IMR-90 (cell line): Measurements from ENCODE around the gene TNPO2. TPM values are rescaled to one million over a fixed set of nuclear protein-coding genes. Genes with fewer than 3 reads are reported as not detected.

Experiments
- ATAC-seq: fragments of 200-7000 bp; cut with Tn5 transposase; 2 replicates; pipeline ENCODE4 v1.9.1; 2020; ENCODE audit warnings: low read depth, mild to moderate bottlenecking, moderate library complexity
- BruUV-seq: library from RNA; stranded (reverse); fragments of 400-500 nt; replicated peaks from 2 replicates; lab custom pipeline; 2021; lab: Mats Ljungman, UMichigan
- CTCF ChIA-PET: fragments of 300-600 bp; formaldehyde crosslinking; extraction: SDS; loops from one replicate; lab custom pipeline; 2021; ENCODE audit warnings: antibody characterized with exemption; lab: Yijun Ruan, JAX
- POLR2A ChIA-PET: fragments of 300-600 bp; sonication (Branson Sonifier 250); formaldehyde crosslinking; loops from one replicate; lab custom pipeline; 2022; ENCODE audit warnings: antibody characterized with exemption; ENCODE audit not compliant: unreplicated experiment; lab: Charles Lee
- DNase-seq: peaks from one replicate; pipeline ENCODE4 v3.0.0; 2013
- H2AFZ ChIP-seq: replicated peaks from 2 replicates; pipeline ENCODE3; 2013; ENCODE audit warnings: low read length, mild to moderate bottlenecking; ENCODE audit not compliant: poor library complexity
- H2AK5ac ChIP-seq: 2 replicates; pipeline ENCODE4 v1.6.1; 2013; ENCODE audit warnings: low read depth, low read length, inconsistent platforms
- H2AK9ac ChIP-seq: replicated peaks from 2 replicates; pipeline ENCODE3; 2013; ENCODE audit warnings: mild to moderate bottlenecking, low read depth, low read length, moderate library complexity; ENCODE audit not compliant: poor library complexity
- H2BK120ac ChIP-seq: 2 replicates; pipeline ENCODE4 v1.6.1; 2013; ENCODE audit warnings: low read depth, low read length, inconsistent platforms
- H2BK15ac ChIP-seq: 3 replicates; pipeline ENCODE4 v1.6.1; 2013; ENCODE audit warnings: low read depth, low read length, inconsistent platforms
- H2BK20ac ChIP-seq: 2 replicates; pipeline ENCODE4 v1.6.1; 2013; ENCODE audit warnings: low read depth, mild to moderate bottlenecking, inconsistent platforms, low read length, moderate library complexity
- H2BK5ac ChIP-seq: 2 replicates; pipeline ENCODE4 v1.6.1; 2013; ENCODE audit warnings: mild to moderate bottlenecking, low read depth, low read length, inconsistent platforms; ENCODE audit not compliant: poor library complexity, severe bottlenecking
- H3K14ac ChIP-seq: replicated peaks from 2 replicates; pipeline ENCODE4 v1.6.1; 2013; ENCODE audit warnings: low read depth, low read length, inconsistent platforms
- H3K18ac ChIP-seq: 2 replicates; pipeline ENCODE4 v1.6.1; 2013; ENCODE audit warnings: low read depth, low read length, control low read depth
- H3K23ac ChIP-seq: 2 replicates; pipeline ENCODE4 v1.6.1; 2013; ENCODE audit warnings: low read depth, low read length, inconsistent platforms
- H3K27ac ChIP-seq: 2 replicates; pipeline ENCODE4 v1.5.1; 2013; ENCODE audit warnings: mild to moderate bottlenecking, control low read depth, low read length; ENCODE audit not compliant: insufficient read depth
- H3K27me3 ChIP-seq: 2 replicates; pipeline ENCODE4 v1.6.1; 2013; ENCODE audit warnings: low read length; ENCODE audit not compliant: control insufficient read depth, insufficient read depth
- H3K36me3 ChIP-seq: 2 replicates; pipeline ENCODE4 v1.6.1; 2013; ENCODE audit warnings: low read length, mixed read lengths; ENCODE audit not compliant: control insufficient read depth, insufficient read depth
- H3K4ac ChIP-seq: 2 replicates; pipeline ENCODE4 v1.6.1; 2013; ENCODE audit warnings: low read depth, low read length, inconsistent platforms
- H3K4me1 ChIP-seq: 2 replicates; pipeline ENCODE4 v1.6.1; 2013; ENCODE audit warnings: low read length, mixed read lengths; ENCODE audit not compliant: control insufficient read depth, insufficient read depth
- H3K4me2 ChIP-seq: 2 replicates; pipeline ENCODE4 v1.6.1; 2013; ENCODE audit warnings: low read depth, mild to moderate bottlenecking, control low read depth, low read length, moderate library complexity
- H3K4me3 ChIP-seq: 2 replicates; pipeline ENCODE4 v1.5.1; 2013; ENCODE audit warnings: low read depth, mild to moderate bottlenecking, control low read depth, low read length, moderate library complexity; ENCODE audit not compliant: insufficient read depth
- H3K56ac ChIP-seq: 2 replicates; pipeline ENCODE4 v1.6.1; 2013; ENCODE audit warnings: low read length, inconsistent platforms; ENCODE audit not compliant: insufficient read depth; ENCODE audit errors: extremely low read depth
- H3K79me1 ChIP-seq, 2 experiments: 2 replicates each; pipeline ENCODE4 v1.6.1; 2013; ENCODE audit warnings: low read length in 2 of 2, inconsistent platforms in 1 of 2, low read depth in 1 of 2
- H3K9ac ChIP-seq: 2 replicates; pipeline ENCODE4 v1.6.1; 2013; ENCODE audit warnings: low read depth, low read length, control low read depth
- H3K9me1 ChIP-seq: 2 replicates; pipeline ENCODE4 v1.6.1; 2013; ENCODE audit warnings: low read length, inconsistent platforms; ENCODE audit not compliant: insufficient read depth
- H3K9me3 ChIP-seq: 2 replicates; pipeline ENCODE4 v1.6.1; 2013; ENCODE audit warnings: low read length; ENCODE audit not compliant: control insufficient read depth, insufficient read depth
- H4K20me1 ChIP-seq: 2 replicates; pipeline ENCODE4 v1.6.1; 2013; ENCODE audit warnings: low read length, inconsistent platforms; ENCODE audit not compliant: insufficient read depth
- H4K5ac ChIP-seq: 2 replicates; pipeline ENCODE4 v1.6.1; 2013; ENCODE audit warnings: mild to moderate bottlenecking, low read depth, low read length, control low read depth
- H4K8ac ChIP-seq, 2 experiments: 2 replicates each; pipeline ENCODE4 v1.6.1; 2013; ENCODE audit warnings: low read depth in 2 of 2, low read length in 2 of 2, control low read depth in 1 of 2, inconsistent platforms in 1 of 2
- H4K91ac ChIP-seq: 2 replicates; pipeline ENCODE4 v1.6.1; 2013; ENCODE audit warnings: low read depth, low read length, inconsistent platforms; ENCODE audit not compliant: insufficient read depth
- BHLHE40 ChIP-seq: fragments of 150-350 bp; IDR thresholded peaks from 2 replicates; pipeline ENCODE4 v1.6.1; 2016; ENCODE audit warnings: mild to moderate bottlenecking, low read depth, low read length
- ELK1 ChIP-seq: fragments of 150-350 bp; IDR thresholded peaks from 2 replicates; pipeline ENCODE4 v1.6.1; 2016; ENCODE audit warnings: low read depth, mild to moderate bottlenecking, low read length, moderate library complexity, borderline replicate concordance
- MAFK ChIP-seq: IDR thresholded peaks from 2 replicates; pipeline ENCODE4 v1.6.1; 2012; ENCODE audit warnings: low read depth, low read length, improper control_type of control experiment
- MAZ ChIP-seq: IDR thresholded peaks from 2 replicates; pipeline ENCODE4 v1.6.1; 2012; ENCODE audit warnings: low read depth, mild to moderate bottlenecking, low read length, improper control_type of control experiment, moderate library complexity, borderline replicate concordance
- POLR2A ChIP-seq: IDR thresholded peaks from 2 replicates; pipeline ENCODE4 v1.6.1; 2012; ENCODE audit warnings: mild to moderate bottlenecking, low read depth, low read length
- RCOR1 ChIP-seq: IDR thresholded peaks from 2 replicates; pipeline ENCODE4 v1.6.1; 2012; ENCODE audit warnings: mild to moderate bottlenecking, low read length, improper control_type of control experiment; ENCODE audit not compliant: insufficient replicate concordance
- RFX5 ChIP-seq: IDR thresholded peaks from 2 replicates; pipeline ENCODE4 v1.8.0; 2012; ENCODE audit warnings: low read depth, mild to moderate bottlenecking, low read length, moderate library complexity
- USF2 ChIP-seq: fragments of 150-350 bp; IDR thresholded peaks from 2 replicates; pipeline ENCODE4 v1.6.1; 2017; ENCODE audit warnings: mild to moderate bottlenecking, antibody characterized with exemption, low read length, low read depth
- whole genome bisulfite sequencing, 2 experiments: methylation state at CpG; one replicate each; pipeline versions ENCODE4 v1.1.5 to v1.1.7; 2013; ENCODE audit warnings: missing lambda C conversion rate in 2 of 2; ENCODE audit not compliant: insufficient read length in 1 of 2; ENCODE audit errors: extremely low coverage in 2 of 2; 5-methylcytosine and 5-hydroxymethylcytosine counted together
- dilution Hi-C: fragments of 300-500 bp; cut with HindIII; formaldehyde crosslinking; loops from one replicate; pipeline ENCODE4 v1.14.3; 2018; ENCODE audit warnings: low sequenced_read_pairs; ENCODE audit not compliant: unreplicated experiment
- in situ Hi-C: fragments of 300-500 bp; cut with MboI; formaldehyde crosslinking; loops from 3 replicates; pipeline ENCODE4 v1.14.3; 2019; ENCODE audit warnings: low sequenced_read_pairs, inconsistent platforms, mixed read lengths
- intact Hi-C: fragments of 100-400 bp; cut with micrococcal nuclease; formaldehyde crosslinking; loops from 2 replicates; pipeline ENCODE4 v1.10.0; 2022
- polyA plus RNA-seq, 3 experiments: library from polyadenylated mRNA; depleted of rRNA; stranded (reverse); fragments of >200 nt; gene quantifications; 2 replicates each; pipeline ENCODE4 v1.2.3, GENCODE V29; 2012; ENCODE audit warnings: low replicate concordance in 1 of 3
- total RNA-seq: library from RNA; depleted of rRNA; stranded (reverse); fragments of >200 nt; gene quantifications from 2 replicates; pipeline ENCODE4 v1.2.3, GENCODE V29; 2012

The TNPO2 gene
- total and polyA plus RNA-seq, 2 of the 4 experiments (the other 2 are of a cell fraction) = 36.0 to 77.2 TPM

- H3K4me1 ChIP-seq = peaks cover 4% of the 10 kb centered on the region
- peak overlapping the region; percentile 91 for H3K4me3 ChIP-seq
- H3K9me1 ChIP-seq = peaks cover 10% of the 10 kb centered on the region; the same call in 1 of the 2 replicates
- H3K9ac ChIP-seq = peak overlapping the region; percentile 92
- H4K8ac ChIP-seq = peak overlapping the region; percentile 77 to 95; a peak in 3 of 4 replicates
- H2BK5ac ChIP-seq = peak overlapping the region; percentile 95
- dilution Hi-C loops = no loop called here
- in situ Hi-C loops = no loop called here
- ChIA-PET CTCF (interaction anchor here (2.2 kb wide), 1 partner anchor 11 kb away, joined by 8 read pairs; no protein-coding TSS in a partner anchor), POLR2A (interaction anchor here (0.5 kb wide), 1 partner anchor 44 kb away, joined by 4 read pairs; no protein-coding TSS in a partner anchor)
- peaks cover 17 to 57% of the 10 kb centered on the region in 2 experiments for H3K79me1 ChIP-seq
- H3K14ac ChIP-seq = peak overlapping the region; percentile 94
- peak overlapping the region; percentile 96 for H3K4ac ChIP-seq
- no peak for TF ChIP-seq MAFK
- 0 out of 2 replicates have a peak, but pooled peaks have one; percentile 45 for TF ChIP-seq MAZ
- TF ChIP-seq POLR2A = peak; percentile 50; the same call in 1 of the 2 replicates
- no peak for TF ChIP-seq BHLHE40
- TF ChIP-seq ELK1 = no peak
- TF ChIP-seq RFX5 = no peak
- no peak for TF ChIP-seq RCOR1
- no peak for TF ChIP-seq USF2
- H3K18ac ChIP-seq = peak overlapping the region; percentile 42
- 0% methylated on average over 17 of the region's 65 CpGs; no CpG with 5 or more reads in 1 of the 2 experiments for WGBS, 2 experiments
- BruUV-seq = no TSS peak
- H3K27ac ChIP-seq = peak overlapping the region; percentile 85
- H4K20me1 ChIP-seq = 0 out of 2 replicates have a peak, but pooled peaks cover 9% of the 10 kb centered on the region
- intact Hi-C loops = loop anchor here (1.0 kb wide), 2 partner anchors 12 to 74 kb away; partner anchors contain the start of gene TRIR
- H4K5ac ChIP-seq = peak overlapping the region; percentile 56
- H3K36me3 ChIP-seq = peaks cover 12% of the 10 kb centered on the region
- peak overlapping the region; percentile 81 for H3K56ac ChIP-seq
- peak overlapping the region; percentile 79 for H3K23ac ChIP-seq
- H2AK5ac ChIP-seq = peak overlapping the region; percentile 88
- no peak overlapping the region; the same call in 1 of the 2 replicates for H2BK20ac ChIP-seq
- H3K4me2 ChIP-seq = peak overlapping the region; percentile 99
- DNase-seq (peak; percentile 74), ATAC-seq (peak; percentile 67)
- H3K27me3 ChIP-seq = no peaks in the 10 kb centered on the region
- peak overlapping the region; percentile 93 for H2AFZ ChIP-seq
- peak overlapping the region; percentile 100 for H2AK9ac ChIP-seq
- H4K91ac ChIP-seq = peak overlapping the region; percentile 89
- H2BK120ac ChIP-seq = peak overlapping the region; percentile 50
- no peak overlapping the region for H2BK15ac ChIP-seq
- H3K9me3 ChIP-seq = no peaks in the 10 kb centered on the region
Observed at GRCh38 chr19:12721656-12722565, 1.8 kb downstream of the TNPO2 start.
